DMS79 treated with DMSO at 0.1 percent for 48 hours (cell line): ENCODE data around the gene PIK3C2B.
A peak's percentile ranks its signal among the peaks of the same experiment; 100 is the strongest.
"Not testable (repeated sequence)": the region's sequence is repeated elsewhere in the genome, so short reads cannot be mapped to it uniquely, and the experiment has no call there.

ENCODE experiments used
- DNase-seq: peaks from one replicate; lab custom pipeline; 2025; lab: John Stamatoyannopoulos, UW

PIK3C2B gene, protein sequence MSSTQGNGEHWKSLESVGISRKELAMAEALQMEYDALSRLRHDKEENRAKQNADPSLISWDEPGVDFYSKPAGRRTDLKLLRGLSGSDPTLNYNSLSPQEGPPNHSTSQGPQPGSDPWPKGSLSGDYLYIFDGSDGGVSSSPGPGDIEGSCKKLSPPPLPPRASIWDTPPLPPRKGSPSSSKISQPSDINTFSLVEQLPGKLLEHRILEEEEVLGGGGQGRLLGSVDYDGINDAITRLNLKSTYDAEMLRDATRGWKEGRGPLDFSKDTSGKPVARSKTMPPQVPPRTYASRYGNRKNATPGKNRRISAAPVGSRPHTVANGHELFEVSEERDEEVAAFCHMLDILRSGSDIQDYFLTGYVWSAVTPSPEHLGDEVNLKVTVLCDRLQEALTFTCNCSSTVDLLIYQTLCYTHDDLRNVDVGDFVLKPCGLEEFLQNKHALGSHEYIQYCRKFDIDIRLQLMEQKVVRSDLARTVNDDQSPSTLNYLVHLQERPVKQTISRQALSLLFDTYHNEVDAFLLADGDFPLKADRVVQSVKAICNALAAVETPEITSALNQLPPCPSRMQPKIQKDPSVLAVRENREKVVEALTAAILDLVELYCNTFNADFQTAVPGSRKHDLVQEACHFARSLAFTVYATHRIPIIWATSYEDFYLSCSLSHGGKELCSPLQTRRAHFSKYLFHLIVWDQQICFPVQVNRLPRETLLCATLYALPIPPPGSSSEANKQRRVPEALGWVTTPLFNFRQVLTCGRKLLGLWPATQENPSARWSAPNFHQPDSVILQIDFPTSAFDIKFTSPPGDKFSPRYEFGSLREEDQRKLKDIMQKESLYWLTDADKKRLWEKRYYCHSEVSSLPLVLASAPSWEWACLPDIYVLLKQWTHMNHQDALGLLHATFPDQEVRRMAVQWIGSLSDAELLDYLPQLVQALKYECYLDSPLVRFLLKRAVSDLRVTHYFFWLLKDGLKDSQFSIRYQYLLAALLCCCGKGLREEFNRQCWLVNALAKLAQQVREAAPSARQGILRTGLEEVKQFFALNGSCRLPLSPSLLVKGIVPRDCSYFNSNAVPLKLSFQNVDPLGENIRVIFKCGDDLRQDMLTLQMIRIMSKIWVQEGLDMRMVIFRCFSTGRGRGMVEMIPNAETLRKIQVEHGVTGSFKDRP (N-terminal part only)

DNA sequence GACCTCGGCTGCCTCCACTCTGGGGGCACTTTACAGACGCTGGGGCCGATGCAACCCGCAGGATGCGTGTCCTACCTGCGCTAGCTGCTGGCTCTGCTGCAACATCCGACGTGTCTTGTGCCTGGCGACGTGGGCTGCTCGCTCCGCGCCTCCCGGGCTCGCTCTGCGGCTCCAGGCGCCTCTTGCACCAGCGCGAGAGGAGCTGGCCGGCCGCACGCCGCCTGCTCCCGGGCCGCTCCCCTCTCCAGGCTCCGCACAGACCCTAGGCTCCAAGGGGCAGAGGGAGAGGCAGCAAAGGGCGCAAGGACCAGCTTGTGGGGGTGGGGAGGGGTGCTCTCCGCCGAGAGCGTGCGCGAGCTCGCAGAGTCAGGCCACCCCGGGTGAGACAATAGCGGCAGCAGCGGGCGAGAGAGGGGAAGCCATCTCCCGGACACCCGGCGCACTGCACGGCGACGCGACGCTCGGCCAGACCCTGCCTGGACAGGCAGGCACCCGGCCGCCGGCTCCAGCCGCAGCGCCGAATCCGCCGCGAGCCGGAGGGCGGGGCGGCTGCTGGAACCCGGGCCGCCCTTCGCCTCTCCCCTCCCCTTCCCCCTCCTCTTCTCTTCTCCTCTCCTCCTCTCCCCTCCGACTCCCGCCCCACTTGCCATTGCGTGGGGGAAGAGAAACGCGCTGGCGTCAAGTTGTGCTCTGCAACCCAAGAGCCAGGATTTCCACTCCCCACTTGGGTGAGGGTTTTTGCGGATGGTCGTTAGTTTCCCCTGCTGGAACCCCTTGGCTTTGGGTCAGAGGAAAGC lies at the start of gene PIK3C2B:
Gene PIK3C2B (minus strand): TSS at position 525 of the 797 bp plus-strand sequence. CDS start 25,003 bp downstream, outside the sequence.
- peak; percentile 66 for DNase-seq

DNA sequence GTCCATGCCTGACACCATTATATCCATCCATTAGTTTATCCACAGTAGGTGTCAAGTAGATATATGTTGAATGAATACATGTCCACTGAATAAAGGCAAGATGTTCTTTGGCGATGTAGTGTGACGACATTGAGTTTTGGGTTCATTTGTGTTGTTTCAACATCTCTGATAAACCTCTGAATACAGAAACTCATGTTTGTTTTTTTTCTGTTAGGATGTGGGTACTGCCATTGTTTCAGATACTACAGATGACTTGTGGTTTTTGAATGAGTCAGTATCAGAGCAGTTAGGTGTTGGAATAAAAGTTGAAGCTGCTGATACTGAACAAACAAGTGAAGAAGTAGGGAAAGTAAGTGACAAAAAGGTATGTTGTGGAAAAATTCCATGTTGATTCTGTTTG lies 49.7 kb upstream of the PIK3C2B start:
- no peak for DNase-seq

DNA sequence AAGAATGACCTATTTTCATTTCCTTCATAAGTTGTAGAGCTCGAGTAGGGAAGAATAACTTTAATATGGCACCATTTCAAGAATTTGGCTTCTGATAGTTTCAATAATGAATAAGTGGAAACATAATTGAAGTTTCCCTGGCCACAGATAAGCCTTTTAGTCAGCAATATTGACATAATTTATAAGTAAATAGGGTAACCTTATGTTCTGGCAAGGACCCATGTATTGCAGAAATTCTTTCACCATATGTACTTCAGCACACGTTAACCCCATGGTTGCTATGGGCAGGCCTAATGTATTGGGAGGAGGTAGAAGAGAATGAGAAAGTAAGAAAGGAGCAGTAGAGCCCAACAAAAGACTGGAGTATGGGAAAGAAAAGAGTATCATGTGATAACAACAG lies 47.0 kb upstream of the PIK3C2B start:
- no peak for DNase-seq

DNA sequence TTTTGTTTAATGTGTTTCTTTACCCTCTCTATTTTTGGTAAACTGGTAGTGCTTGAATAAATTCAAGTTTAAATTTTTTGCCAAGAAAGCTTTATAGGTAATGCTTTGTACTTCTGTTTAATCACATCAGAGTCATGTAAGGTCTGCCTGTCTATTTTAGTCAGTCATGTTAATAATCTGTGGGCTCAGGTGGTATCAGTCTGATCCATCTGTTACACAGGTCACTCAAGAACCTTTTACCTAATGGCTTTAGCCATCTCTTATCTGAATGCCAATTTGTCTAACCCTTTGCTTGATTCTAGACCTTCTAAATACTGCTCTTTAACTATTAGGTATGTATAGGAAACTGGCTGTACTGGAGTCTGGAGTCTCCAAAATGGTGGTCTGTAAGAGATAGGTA lies 38.2 kb upstream of the PIK3C2B start:
- no peak for DNase-seq

DNA sequence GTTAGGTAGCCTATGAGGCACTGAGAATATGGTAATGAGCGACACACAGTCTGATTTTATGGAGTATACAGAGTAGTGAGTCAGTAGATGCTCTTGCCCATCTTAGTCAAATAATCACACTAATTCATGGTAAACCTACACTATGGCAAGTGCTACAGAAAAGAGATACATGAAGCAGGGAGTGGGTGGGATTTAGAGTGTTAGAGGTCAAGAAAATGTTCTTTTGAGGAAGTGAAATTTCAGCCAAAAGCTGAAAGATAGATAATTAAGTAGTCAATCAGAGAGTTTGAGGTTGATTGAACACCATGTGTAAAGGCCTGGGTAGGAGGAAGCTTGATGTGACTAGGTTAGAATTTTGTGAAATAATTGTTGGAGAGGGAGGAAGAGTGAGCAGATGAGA lies 36.3 kb upstream of the PIK3C2B start:
- DNase-seq: no peak

DNA sequence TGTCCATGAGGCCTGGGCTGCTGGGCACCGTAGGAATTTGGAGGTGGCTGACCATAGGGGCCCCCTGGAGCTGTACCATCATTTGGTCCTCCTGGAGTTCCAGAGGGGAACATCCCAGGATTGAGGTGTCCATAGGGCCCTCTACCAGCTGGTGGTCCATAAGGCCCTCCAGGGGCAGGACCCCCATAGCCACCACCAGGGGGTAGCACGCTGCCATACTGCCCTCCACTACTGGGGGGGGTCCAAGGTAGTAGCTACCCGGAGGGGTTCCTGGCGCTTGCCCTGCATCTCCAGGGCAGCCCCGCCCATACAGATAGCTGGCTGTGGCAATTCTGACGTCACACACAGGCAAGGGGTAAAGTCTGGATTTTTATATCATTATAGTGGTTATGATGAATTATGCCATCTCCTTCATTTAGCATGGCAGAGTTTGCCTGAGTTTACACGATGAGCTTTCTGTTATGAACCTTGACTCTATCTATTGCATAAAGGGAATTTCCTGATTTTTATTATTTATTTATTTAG lies 34.8 kb upstream of the PIK3C2B start:
- no peak for DNase-seq

DNA sequence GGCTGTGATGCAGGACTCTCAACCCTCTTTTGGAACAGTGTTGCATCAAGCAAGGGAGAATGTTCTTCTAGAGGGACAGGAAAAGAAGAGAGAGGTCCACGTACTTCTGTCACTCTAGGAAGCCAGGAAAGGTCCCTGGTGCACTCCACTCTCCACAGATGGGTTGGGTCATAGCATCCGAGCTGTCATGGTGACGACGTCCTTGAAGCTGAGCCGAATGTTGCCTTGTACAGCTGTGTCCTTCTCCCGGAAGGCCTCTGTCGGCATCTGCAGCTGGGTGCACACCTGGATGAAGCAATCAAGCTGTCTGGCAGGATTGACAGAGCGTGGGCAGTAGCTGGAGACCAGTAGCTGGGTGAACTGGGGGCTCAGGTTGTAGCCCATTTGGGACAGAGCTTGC lies 34.1 kb upstream of the PIK3C2B start:
- no peak for DNase-seq

DNA sequence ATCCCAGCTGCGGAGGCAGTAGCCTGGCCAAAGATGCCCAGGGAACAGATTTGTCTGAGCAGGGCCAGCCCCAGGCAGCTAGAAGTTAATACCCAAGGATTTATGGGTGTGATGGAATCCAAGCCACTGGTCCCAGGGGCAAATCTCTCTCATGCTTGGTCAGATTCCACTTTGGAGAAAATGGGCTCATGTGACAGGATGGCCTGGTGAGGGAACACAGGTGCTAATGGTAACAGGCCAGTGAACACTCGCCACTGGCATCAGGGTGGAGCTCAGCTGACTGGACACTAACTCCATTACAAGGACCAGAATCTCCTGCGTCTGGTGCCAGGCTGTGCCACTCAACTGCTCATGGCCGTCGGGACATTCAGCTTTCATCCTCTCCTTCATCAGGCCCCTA lies 33.6 kb upstream of the PIK3C2B start:
- DNase-seq: no peak

DNA sequence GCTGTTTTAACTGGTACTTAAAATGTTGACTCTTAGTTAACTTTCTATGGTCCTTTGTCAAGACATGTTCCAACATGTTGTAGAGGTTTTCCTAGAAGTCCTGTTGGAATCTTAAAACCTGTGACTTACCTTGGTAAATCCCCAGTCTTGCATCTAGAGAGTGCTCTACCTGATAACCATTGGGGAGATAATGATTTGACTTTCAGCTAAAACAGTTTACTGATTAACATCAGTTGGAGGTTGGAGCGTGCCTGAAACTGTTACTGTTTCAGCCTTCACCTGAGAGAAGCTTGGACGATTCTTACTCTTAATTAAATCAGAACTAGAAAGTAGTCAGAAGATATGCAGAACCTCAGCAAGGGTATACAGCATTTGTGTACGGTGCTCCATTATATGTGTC lies 30.4 kb upstream of the PIK3C2B start:
- peak; percentile 81 for DNase-seq

DNA sequence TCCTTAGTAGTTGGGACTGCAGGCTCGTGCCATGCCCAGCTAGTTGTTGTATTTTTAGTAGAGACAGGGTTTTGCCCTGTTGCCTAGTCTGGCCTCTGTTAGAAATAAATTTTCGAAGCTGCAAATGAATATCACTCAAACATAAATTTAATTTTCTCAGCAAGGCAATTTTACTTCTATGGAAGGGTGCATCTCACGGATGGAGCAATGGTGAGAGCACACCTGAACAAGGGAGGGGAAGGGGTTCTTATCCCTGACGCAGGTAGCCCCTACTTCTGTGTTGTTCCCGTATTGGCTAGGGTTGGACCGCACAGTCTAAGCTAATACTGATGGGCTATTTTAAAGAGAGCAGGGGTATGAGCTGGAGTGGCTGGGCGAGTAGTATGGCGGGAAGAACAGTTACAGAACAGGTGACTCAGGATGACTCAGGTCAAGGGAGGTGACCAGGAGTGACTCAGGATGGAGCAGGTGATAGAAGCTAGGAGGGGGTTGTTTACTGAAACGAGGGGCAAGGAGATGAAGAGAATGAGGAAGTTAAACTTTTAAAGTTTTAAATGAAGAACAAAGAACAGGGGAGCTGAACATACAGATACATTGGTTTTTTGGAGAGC lies 29.1 kb upstream of the PIK3C2B start:
- no peak for DNase-seq

DNA sequence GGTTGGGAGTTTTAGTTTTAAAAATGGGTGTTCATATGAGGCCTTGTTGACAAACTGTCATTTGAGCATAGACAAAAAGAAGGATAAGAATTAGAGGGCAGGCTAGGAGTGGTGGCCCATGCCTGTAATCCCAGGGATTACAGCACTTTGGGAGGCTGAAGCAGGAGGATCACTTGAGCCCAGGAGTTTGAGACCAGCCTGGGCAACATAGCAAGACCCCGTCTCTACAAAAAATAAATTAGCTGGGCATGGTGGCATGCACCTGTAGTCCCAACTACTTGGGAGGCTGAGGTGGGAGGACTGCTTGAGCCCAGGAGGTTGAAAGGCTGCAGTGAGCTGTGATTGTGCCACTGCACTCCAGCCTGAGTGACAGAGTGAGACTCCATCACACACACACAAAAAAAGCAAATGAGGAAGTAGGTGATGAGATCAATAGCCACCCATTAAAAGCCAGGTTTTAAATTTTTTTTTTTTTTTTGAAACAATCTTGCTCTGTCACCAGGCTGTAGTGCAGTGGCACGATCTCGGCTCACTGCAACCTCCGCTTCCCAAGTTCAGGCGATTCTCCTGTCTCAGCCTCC lies 27.4 kb upstream of the PIK3C2B start:
- not testable (repeated sequence) for DNase-seq

DNA sequence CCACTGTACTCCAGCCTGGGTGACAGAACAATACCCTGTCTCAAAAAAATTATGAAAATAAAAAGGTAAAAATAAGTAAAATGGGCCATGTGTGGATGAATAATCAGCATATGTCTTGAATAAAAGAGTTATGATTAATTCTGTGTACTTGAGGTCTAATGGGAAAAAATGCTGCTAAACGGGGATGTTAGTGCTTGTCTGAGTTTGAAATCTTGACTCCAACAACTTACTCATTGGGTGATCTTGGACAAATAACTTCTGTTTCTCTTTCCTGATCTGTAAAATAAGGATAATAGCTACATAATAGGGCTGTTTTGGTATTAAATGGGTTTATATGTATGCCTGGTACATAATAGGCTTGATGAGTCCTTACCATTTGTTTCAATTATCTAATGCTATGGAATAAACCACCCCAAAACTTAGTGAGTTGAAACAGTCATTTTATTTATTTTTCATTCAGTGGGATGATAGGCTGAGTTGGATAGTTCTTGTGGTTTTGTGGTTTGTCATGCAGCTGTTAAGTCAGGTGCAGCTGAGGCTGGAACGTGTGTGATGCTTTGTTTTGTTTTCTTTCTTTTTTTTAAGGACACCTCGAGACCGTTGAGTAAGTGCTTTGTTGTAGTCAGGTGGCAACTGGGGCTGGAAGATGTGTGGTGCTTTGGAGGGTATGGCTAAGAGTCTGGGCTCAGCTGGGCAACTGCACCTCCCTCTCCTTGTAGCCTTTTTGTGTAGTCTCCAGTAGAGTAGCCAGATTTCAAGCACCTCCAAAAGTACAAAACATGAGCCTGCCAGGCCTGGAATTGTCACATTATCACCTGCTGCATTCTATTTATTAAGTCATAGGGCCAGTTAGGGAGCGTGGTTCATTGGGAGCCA lies 26.5 kb upstream of the PIK3C2B start:
- peak; percentile 96 for DNase-seq

DNA sequence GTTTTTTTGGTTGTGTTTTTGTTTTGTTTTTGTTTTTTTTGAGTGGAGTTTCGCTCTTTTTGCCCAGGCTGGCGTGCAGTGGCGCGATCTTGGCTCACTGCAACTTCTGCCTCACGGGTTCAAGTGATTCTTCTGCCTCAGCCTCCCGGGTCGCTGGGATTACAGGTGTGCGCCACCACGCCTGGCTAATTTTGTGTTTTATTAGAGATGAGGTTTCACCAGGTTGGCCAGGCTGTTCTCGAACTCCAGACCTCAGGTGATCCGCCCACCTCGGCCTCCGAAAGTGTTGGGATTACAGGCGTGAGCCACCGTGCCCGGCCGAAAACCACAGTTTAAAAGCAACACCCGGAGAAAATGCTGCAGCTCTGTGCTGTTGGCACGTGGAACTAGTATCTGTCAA lies 22.8 kb upstream of the PIK3C2B start:
- not testable (repeated sequence) for DNase-seq

DNA sequence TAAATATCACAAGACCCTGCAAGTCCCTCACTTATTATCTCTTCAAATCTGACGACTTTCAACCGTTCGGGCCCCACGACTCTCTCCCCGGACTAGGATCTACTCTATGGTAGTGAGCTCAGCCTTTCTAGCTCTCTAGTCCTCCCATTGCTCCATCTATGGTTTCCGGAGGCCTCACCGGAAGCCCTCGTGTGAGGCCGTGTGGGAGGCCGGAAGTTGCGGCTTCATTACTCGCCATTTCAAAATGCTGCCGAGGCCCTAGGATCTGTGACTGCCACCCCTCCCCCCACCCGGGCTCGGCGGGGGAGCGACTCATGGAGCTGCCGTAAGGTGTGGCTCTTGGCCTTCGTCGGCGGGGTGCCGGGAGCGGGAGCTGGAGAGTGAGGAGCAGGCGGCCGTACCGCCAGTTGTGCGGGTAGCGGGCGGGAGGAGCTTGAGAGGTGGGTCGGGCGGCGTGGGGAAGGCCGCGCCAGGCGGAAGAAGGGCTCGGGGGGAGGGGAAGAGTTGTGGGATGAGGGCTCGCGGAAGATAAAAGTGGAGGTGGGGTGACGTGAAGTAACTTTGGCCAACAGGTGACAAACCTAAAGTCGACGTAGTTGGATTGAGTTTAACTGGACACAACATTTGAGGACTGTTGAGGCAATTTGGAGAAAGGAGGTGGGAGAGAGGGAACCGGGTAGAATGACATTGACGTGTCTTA lies 21.7 kb upstream of the PIK3C2B start, which contains the start of gene MDM4:
Gene MDM4 (plus strand): TSS at position 227 of the 700 bp plus-strand sequence. CDS start 9,113 bp downstream, outside the sequence.
- DNase-seq: peak; percentile 92

DNA sequence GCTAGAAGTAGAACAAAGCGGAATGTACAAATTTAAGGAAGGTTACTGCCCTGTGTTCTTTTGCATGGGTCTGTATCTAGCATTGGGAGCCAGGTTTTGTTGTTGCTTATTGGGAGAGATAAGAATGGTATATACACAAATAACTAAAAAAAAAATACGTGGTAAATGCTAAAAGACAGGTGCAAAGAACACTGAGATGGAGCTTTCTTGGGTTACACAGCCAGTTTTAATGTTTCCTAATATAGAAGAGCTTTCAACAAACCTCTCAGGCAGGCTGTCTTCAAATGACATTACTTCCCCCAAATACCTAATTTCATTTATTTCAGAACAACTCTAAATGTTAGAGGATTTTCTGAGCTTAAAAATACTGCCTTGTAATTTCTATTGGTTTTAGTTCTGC lies 20.2 kb upstream of the PIK3C2B start:
- no peak for DNase-seq

DNA sequence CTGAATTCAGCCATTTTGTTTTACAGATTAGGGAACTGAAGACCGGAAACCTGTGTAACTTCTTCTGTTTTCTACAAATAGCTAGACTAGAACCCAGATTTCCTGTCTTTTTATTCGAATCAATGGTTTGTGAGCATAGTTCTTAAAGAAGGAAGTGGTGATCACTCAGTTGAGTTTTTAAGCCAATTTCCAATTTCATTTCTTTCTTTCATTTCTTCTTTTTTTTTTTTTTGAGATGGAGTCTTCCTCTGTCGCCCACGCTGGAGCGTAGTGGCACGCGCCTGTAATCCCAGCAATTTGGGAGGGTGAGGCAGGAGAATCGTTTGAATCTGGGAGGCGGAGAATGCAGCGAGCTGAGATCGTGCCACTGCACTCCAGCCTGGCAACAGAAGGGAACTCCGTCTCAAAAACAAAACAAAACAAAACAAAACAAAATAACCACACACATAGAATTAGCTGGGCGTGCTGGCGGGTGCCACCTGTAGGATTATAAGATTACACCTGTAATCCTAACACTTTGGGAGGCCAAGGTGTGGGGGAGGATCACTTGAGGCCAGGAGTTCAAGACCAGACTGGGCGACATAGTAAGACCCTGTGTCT lies 18.6 kb upstream of the PIK3C2B start:
- no peak for DNase-seq

DNA sequence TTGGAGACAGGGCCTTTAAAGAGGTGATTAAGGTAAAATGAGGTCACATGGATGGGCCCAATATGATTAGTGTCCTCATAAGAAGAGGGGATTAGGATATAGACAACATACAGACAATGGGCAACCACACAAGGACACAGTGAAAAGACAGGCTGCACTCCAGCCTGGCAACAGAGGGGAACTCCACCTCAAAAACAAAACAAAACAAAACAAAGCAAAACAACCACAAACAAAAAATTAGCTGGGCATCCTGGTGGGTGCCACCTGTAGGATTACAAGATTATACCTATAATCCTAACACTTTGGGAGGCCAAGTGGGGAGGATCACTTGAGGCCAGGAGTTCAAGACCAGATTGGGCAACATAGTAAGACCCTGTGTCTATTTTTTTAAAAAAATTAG lies 16.8 kb upstream of the PIK3C2B start:
- DNase-seq: no peak

DNA sequence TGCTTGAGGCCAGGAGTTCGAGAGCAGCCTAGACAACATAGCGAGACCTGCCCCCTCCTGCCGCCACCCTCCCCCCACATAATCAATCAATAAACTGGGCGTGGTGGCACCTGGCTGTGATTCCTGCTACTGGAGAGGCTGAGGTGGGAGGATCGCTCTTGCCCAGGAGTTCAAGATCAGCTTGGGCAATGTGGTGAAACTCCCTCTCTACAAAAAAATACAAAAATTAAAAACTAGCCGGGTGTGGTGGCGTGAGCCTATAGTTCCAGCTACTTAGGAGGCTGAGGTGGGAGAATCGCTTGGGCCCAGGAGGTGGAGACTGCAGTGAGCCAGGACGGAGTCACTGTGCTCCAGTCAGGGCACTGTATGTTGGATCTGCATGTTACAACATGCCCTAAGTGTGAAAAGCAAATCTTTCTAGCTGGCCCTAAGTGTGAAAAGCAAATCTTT lies 14.6 kb upstream of the PIK3C2B start:
- no peak for DNase-seq
